Activated CD8-positive, alpha-beta memory T cell treated with anti-CD3 and anti-CD28 coated beads, Interleukin-2, amount 50 U/mL, for 24 hours (primary cell): ENCODE results near the gene HCN3.
A peak's percentile ranks its signal among the peaks of the same experiment; 100 is the strongest.
"Not testable (repeated sequence)": the region's sequence is repeated elsewhere in the genome, so short reads cannot be mapped to it uniquely, and the experiment has no call there.

Source experiments
- DNase-seq: peaks from one replicate; pipeline ENCODE4 v3.0.0-alpha.2; 2020; ENCODE audit errors: extremely low read depth

The HCN3 gene

DNA sequence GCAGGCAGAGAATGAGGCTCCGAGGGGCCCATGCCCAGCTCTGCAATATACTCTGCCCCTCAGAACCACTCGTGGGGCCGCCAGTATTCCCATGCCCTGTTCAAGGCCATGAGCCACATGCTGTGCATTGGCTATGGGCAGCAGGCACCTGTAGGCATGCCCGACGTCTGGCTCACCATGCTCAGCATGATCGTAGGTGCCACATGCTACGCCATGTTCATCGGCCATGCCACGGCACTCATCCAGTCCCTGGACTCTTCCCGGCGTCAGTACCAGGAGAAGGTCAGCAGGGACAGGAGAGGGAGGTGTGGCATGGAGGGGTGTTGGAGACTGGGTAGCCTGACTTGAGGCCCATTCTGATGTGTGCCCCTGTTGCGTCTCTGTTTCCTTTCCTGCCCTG lies 7.2 kb downstream of the HCN3 start:
- no peak for DNase-seq

DNA sequence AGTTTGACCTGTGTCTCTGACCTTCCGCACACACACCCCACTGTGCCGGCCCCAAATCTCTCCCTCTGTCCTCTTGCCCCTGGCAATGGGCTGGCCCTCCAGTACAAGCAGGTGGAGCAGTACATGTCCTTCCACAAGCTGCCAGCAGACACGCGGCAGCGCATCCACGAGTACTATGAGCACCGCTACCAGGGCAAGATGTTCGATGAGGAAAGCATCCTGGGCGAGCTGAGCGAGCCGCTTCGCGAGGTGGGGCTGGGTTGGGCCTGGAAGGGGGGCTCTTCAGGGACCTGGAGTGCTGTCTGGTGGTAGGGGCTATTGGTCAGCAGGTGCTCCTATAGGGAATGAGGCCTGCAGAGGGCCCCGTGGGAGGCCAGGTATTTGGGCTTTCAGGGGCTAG lies 7.8 kb downstream of the HCN3 start:
- no peak for DNase-seq

DNA sequence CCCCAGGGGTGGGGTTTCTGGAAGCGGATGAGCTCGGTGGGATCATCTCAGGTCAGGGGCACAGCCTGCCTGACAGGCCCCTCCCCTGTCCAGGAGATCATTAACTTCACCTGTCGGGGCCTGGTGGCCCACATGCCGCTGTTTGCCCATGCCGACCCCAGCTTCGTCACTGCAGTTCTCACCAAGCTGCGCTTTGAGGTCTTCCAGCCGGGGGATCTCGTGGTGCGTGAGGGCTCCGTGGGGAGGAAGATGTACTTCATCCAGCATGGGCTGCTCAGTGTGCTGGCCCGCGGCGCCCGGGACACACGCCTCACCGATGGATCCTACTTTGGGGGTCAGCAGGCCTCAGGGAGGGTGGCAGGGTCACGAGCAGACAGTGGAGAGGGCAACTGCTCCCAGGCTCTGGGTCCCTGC lies 8.4 kb downstream of the HCN3 start:
- DNase-seq: no peak

DNA sequence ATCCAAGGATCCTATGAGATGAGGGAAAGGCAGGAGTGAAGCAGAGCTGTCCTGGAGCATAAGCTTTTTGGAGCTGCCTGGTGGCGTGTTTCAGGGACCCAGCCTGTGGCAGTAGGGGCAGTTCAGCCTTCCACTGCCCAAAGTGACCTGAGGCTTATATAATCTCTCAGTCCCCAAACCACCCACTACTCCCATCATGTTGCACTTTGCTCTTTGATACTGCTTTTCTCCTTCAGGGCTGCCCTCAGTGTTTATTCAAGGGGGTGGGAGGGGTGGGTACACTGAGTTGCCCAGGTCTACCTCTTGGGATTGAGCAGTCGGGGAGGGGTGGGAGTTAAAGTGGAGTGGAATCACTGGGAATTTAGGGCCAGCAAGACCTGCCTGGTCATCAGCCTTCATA lies 9.3 kb downstream of the HCN3 start:
- DNase-seq: no peak

DNA sequence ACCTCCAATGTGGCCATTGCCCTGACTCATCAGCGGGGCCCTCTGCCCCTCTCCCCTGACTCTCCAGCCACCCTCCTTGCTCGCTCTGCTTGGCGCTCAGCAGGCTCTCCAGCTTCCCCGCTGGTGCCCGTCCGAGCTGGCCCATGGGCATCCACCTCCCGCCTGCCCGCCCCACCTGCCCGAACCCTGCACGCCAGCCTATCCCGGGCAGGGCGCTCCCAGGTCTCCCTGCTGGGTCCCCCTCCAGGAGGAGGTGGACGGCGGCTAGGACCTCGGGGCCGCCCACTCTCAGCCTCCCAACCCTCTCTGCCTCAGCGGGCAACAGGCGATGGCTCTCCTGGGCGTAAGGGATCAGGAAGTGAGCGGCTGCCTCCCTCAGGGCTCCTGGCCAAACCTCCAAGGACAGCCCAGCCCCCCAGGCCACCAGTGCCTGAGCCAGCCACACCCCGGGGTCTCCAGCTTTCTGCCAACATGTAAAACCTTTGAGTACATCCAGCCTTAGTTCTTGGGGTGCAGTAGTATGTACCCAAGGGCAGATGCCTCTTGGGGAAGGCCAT lies 10.8 kb downstream of the HCN3 start:
- DNase-seq: no peak

DNA sequence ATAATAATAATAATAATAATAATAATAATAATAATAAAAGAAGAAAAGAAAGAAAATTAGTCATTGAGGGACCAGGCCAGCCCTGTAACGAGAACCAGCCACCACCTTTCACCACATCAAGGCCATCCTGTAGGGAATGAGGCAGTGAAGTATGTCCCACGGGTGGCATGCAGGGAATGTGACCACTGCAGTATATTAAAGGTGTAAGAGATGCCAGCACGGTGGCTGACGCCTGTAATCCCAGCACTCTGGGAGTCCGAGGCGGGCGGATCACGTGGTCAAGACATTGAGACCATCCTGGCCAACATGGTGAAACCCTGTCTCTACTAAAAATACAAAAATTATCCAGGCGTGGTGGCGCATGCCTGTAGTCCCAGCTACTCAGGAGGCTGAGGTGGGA lies 13.7 kb downstream of the HCN3 start:
- not testable (repeated sequence) for DNase-seq

DNA sequence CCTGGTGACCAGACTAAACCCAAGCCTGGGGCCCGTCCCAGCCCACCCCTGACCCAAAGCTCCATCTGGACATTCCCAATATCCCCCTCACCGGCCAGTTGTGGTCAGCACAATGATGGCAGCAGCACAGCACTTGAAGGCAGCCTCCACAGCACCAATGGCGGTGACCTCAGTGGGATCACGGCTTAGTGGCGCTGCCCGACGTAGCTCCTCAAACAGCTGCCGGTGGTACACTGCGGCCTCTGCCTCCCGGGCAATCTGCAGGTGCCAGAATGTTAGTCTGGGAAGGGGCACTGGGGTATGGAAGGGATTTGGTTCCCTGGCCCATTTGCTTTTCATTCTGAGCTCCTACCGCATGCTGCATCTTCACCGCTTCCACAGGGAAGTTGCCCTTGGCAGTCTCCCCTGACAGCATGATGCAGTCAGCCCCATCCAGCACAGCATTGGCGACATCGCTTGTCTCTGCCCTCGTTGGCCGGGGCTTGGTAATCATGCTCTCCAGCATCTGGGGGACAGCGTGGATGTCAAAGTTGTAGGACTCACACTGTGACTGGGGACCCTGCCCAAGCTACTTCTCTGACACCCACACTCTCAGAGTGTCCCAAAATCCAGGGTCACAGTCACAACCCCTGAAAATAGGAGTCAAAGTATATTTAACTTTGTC lies 16.0 kb downstream of the HCN3 start:
- DNase-seq: no peak

DNA sequence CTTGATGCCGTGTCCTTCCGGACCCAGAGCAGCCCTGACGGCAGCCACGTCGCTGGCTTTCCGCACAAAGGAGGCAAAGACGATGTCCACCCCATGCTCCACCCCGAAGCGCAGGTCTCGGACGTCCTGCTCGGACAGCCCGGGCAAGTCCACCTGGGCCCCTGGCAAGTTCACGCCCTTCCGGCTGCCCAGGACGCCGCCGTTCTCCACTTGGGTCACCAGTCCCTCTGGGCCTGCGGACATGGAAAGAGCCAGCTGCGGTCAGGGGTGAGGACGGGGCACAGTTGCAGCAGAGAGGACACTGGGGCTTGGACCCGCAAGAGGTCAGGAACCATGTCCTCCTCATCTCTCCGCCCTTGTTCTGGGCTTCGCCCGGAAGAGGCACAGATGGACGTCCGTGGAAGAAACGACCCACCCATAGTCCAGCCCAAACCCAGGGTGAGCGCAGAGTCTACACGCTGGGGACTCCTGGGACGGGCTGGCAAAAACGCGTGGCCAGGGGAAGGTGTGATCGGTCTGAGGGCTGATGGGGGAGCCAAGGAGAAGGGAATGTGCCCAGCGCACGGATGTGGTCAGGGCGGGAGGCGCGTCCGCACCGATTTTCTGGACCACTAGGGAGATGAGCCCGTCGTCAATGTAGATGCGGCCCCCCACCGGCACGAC lies 17.4 kb downstream of the HCN3 start:
- no peak for DNase-seq

DNA sequence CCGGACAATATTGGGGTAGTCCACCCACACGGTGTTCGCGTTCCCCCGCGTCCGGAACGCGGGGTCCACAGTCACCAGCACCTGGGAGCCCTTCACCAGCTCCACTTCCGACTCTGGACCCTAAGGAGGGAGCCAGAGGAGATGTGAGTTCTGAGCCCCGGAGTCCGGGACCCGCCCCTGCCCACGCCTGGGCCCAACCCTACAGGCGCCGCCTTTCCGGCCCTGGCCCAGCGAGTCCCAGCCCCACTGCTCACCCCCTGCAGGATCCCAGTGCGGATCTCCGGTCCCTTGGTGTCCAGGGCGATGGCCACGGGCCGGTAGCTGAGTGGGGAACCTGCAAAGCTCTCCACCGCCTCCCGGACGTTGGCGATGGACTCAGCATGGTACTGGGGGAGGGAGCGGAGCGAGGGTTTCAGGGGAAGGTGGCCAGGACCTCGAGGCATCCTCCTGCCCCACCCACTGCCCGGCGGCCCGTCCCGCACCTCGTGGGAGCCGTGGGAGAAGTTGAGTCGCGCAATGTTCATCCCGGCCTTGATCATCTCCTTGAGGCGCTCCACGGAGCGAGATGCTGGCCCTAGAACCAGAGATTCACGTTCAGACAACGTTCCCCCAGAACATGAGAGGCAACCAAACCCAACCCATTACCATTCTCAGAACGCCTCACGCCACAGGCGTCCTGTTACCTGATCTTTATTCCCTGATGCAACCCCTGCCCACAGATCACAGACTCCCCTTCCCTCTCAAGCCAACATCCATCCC lies 18.1 kb downstream of the HCN3 start:
- DNase-seq: no peak

DNA sequence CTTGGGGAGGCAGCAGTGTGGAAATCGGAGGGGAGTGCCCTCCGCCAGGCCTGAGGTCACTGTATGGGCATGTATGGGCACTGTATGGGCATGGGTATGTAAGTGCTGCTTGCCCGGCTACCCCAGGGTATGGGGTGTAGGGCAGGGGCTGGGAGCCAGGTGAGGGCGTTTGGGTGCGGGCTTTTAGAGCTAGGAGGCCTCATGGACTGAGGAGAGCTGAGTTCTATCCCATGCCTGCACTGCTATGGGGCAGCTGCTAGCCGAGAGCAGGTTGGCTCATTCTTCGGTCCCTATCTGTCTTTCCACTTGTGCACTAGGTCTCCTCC lies 18.6 kb downstream of the HCN3 start:
- no peak for DNase-seq

DNA sequence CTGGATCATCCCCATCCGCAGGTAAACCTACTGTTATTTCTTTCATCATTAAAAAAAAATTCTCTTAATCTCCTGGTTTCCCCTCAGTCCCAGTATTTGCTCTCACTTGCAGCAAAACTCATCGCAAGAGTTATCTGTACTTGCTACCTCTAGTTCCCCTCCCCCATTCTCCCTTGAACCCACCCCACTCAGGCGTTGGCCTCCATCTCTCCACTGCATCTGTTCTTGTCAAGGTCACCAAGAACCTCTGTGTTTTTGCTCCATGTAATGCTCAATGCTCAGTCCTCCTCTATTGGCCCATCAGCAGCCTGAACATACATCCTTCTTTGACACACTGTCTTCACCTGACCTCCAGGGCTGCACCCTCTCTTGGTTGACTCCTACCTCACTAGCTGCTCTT lies 19.4 kb downstream of the HCN3 start:
- no peak for DNase-seq

DNA sequence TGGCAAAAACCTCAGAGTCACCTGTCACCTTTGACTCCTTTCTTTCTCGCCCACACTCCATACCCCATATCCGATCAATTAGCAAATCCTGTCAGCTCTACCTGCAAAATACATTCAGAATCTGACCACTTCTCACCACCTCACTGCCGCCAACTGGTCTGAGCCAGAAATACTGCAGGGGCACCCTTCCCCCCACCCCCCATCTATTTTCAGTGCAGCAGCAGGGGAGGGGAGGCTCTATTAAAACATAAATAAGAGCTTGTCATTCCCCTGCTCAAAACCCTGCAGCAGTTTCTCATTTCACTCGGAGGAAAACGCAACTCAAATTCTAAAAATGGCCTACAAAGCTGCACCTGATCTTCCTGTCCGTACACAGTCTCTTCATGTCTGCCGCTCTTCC lies 20.1 kb downstream of the HCN3 start:
- no peak for DNase-seq

DNA sequence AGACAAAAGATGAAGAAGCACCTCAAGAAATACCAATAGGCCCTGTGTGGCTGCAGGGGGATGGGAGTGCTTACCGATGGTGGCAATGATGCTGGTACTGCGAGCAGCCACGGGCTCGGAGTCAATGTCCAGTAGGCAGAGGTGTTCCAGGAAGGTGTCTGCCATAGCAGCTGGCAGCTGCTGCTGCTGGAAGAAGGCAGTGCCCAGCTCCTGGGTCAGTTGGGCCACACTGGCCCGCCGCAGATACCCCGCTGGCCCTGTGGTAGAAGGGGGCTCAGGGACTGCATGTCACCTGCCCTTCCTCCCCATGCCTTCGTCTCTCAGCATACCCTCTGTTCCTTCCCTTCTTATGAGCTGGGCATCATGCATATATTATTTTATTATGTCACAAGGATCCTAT lies 22.8 kb downstream of the HCN3 start:
- no peak for DNase-seq

DNA sequence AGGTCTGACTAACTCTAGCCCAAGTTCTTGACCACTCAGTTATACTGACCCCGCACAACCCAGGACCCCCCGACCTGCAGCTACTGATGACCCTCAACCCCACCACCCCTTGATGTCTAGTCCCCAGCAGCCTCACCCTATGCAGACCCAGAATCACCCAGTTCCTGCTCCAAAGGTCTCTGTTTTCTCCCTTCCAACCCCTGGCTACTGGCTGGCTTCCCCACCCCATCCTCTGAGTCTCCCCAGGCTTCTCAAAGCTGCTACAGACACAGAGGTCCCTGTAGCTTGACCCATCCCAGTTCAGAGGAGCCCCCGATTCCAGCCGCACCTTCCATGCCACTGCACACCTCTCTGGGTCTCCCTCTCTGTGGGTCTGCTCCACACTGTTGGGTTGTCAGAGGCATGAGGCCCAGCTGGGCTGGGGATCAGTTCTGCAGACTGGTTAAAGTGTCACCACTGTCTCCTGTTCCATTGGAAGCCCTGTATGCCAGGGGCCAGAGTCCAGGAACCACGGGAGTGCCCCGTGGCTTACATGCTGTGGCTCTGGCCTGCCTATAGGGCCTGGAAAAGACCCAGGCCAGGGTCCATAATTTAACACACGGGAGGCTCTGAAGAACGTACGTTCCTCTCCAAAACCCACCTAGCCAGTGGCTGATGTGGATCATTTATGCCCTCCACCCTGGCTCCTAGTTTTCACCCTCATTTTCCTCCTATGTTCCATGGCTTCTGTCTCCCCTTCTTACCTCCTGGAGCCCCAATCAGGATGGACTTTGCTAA lies 23.5 kb downstream of the HCN3 start:
- no peak for DNase-seq

DNA sequence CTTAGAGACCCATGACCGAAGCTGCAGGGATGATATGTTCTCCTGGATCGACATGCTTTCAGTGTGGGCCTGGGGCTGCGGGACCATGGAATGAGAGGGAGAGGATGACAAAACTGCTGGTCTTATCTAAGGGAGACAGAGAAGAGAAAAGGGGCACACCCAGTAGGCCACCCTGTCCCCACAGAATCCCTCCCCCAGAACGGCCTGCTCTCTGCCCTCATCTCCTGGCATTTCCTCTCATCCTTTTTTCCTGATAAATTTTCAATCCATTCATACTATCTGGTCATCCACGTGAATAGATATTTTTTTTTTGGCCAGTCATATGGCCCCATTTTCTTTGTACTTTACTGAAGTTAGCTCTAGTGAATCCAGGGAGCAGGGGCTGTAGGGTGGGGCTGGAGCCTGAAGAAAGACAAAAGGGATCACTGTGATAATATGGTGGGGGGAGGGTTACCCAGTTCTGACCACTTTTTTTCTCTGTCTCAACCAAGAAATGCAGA lies 24.1 kb downstream of the HCN3 start, which contains the start of gene PKLR:
PKLR (minus strand) TSS at position 97 of the 500 bp plus-strand sequence; CDS start at position 54, 43 bp downstream.
- no peak for DNase-seq

DNA sequence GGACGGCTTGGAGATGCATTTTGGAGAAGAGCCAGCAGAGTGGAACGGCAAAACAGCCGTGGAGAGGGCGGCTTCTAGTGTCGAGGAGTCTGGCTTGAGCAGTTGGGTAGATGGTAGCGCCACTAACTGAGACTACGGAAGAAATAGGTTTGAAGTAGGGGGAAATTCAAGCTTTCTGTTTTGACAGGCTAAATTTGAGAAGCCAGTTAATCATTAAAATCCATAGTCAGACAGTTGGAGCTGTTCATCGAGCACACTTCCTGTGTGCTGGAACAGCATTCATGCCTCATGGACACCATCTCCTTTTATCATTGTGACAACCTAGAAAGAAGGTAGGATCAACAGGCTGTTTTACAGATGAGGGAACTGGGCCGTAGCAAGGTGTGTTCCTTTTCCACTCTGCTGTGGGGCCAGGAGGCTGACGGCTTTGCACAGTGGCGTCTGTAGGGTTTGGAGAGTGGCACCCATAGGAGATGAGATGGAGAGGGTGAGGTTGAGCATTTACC lies 27.3 kb downstream of the HCN3 start:
- DNase-seq: no peak

DNA sequence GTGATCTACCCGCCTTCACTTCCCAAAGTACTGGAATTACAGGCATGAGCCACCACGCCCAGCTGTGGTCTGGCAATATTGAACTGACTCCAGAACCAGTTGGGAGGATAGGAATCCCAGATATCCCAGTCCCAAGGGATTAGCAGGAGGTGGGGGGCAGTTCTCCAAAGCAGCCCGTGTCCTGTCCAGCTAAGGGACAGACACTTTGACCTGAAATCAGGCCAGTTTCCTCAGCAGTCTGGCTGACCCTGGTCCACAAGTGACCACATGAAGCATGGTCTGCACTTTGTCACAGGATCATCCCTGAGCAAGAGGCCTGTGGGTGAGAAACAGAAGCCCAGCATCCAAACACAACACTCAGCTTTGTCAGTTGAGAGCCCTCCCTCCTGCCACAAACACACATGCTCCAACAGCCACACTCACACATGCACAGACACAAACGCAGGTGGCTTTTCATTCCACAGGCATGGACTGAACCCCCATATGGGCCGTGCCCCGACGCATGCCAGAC lies 28.7 kb downstream of the HCN3 start:
- no peak for DNase-seq

DNA sequence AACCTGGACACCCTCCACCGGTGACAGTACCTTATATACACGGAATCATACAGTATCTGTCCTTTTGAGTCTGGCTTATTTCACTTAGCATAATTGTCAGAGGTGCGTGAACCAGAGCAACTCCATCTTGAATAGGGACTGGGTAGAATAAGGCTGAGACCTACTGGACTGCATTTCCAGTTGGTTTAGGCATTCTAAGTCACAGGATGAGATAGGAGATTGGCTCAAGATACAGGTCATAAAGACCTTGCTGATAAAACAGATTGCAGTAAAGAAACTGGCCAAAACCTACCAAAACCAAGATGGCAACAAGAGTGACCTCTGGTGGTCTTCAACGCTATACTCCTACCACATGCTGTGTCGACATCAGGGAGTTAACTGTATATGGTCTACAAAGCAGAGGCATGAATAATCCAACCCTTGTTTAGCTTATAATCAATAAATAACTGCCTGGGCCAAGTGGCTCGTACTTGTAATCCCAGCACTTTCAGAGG lies 30.0 kb downstream of the HCN3 start:
- no peak for DNase-seq

DNA sequence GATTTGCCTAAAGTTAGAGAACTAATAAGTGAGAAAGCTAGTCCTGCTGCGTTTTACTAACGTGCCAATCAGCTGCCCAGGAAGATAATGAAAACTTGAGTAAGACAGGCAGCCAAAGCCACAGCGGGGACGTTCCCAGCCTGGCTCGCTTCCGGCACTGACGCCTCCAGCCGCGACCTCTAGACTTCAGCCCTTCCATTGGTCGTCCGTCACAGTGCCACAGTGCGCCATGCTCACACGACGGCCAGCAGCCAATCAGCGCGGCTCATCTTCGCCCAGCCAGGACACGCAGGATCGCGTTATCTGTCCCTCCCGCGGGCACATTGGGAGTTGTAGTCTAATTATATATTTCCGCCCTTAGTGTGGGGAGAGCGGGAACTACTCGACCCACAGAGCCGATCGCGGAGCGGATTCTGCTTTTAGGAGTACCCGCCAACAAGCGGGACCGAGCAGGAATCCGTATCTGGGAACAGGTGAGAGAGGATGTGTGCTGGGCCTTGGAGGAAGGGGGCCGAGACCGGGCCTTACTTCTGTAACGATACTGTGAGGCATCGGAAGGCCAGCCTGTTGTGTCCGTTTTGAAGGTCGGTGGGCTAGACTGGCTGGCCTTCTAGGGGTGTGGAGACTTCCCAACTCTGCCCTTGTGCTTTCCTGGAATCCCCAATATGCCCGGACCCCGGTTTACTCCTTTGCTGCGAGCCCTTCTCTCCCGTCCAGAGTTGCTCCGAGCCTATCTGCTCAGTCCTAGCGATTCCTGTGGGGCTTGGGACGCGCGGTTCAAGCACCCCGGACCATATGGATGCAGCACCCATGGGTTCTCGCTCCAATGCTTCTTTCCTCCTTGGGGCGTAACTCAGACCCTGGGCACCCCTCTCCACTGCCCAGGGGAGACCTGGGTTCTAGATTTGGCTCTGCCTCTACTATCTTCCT lies 31.5 kb downstream of the HCN3 start, which contains the start of gene FDPS:
FDPS (plus strand) TSS at position 374 of the 930 bp plus-strand sequence. CDS start 924 bp downstream, outside the sequence.
- DNase-seq: peak; percentile 93
